GM23338 (cell line): Measurements from ENCODE around the gene MYOCD.

Experiments
- CREB1 ChIP-seq: fragments of 250-450 bp; sonication (Bioruptor Pico); IDR thresholded peaks from 2 replicates; pipeline ENCODE4 v1.5.0; 2020; ENCODE audit warnings: low read depth, mild to moderate bottlenecking, moderate library complexity
- CTCF ChIP-seq, 2 experiments: fragments of 200-600 bp in 1 of 2; sonication (generic) in 1 of 2; conservative IDR thresholded peaks; 2 replicates each; pipeline versions ENCODE4 v1.5.1 to v1.6.1; 2016 to 2017; ENCODE audit warnings: antibody characterized with exemption in 2 of 2, low read depth in 2 of 2, mild to moderate bottlenecking in 2 of 2, moderate library complexity in 1 of 2
- ETS1 ChIP-seq: IDR thresholded peaks from 2 replicates; pipeline ENCODE4 v1.6.1; 2016; ENCODE audit warnings: antibody characterized with exemption
- EZH2 ChIP-seq: fragments of 200-600 bp; sonication (generic); IDR thresholded peaks from one replicate; pipeline ENCODE4 v1.8.0; 2017; ENCODE audit warnings: antibody characterized with exemption, mild to moderate bottlenecking, low read depth; ENCODE audit not compliant: unreplicated experiment
- EZH2phosphoT487 ChIP-seq: fragments of 200-600 bp; sonication (generic); IDR thresholded peaks from one replicate; pipeline ENCODE4 v1.8.1; 2018; ENCODE audit warnings: antibody characterized with exemption; ENCODE audit not compliant: unreplicated experiment
- JUNB ChIP-seq: IDR thresholded peaks from one replicate; pipeline ENCODE4 v1.6.1; 2016; ENCODE audit warnings: antibody characterized with exemption; ENCODE audit not compliant: unreplicated experiment
- POLR2AphosphoS5 ChIP-seq: IDR thresholded peaks from 2 replicates; pipeline ENCODE4 v1.6.1; 2016; ENCODE audit warnings: antibody characterized with exemption, low read depth
- REST ChIP-seq: IDR thresholded peaks from one replicate; pipeline ENCODE4 v1.6.1; 2018; ENCODE audit warnings: antibody characterized with exemption; ENCODE audit not compliant: unreplicated experiment
- ZNF114 ChIP-seq: fragments of 250-450 bp; sonication (Bioruptor Pico); IDR thresholded peaks from 2 replicates; pipeline ENCODE4 v1.5.0; 2020; ENCODE audit warnings: mild to moderate bottlenecking, moderate library complexity
- ZNF331 ChIP-seq: fragments of 250-450 bp; sonication (Bioruptor Pico); IDR thresholded peaks from 2 replicates; pipeline ENCODE4 v1.5.0; 2020; ENCODE audit warnings: low read depth, mild to moderate bottlenecking, moderate library complexity

GRCh38 chr17:12726131-12726530 lies 60.4 kb downstream of the MYOCD start:
- TF ChIP-seq POLR2AphosphoS5 = no peak
- no peak for TF ChIP-seq CTCF (conservative IDR thresholded peaks at IDR 0.05; ENCODE audit: low read depth in 2 of 2)
- no peak for TF ChIP-seq CREB1 (CRISPR knock-in tag)
- no peak for TF ChIP-seq REST
- no peak for TF ChIP-seq EZH2
- no peak for TF ChIP-seq EZH2phosphoT487
- no peak for TF ChIP-seq ZNF114 (CRISPR knock-in tag)
- TF ChIP-seq JUNB = no peak
- no peak for TF ChIP-seq ZNF331 (CRISPR knock-in tag)
- TF ChIP-seq ETS1 = no peak
